Measurements from ENCODE around the gene ZNRF2.

ZNRF2 gene

DNA sequence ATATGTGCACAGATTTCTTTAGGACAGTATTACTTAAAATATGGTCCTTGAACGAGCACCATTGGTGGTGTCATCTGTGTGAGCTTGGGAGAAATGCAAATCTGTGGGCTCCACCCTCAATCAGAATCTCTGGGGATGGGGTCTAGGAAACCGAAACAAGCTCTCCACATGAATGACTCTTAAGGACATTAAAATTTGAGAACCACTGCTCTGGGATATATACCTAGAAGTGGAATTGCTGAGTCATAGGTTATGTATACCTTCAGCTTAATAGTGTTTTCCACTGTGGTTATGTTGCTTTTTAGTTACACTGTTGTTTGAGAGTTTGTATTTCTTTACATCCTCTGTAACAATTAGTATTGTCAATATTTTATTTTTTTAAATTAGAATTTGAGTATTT is 24.0 kb downstream of the ZNRF2 start:
- TF ChIP-seq, protein P1, sequence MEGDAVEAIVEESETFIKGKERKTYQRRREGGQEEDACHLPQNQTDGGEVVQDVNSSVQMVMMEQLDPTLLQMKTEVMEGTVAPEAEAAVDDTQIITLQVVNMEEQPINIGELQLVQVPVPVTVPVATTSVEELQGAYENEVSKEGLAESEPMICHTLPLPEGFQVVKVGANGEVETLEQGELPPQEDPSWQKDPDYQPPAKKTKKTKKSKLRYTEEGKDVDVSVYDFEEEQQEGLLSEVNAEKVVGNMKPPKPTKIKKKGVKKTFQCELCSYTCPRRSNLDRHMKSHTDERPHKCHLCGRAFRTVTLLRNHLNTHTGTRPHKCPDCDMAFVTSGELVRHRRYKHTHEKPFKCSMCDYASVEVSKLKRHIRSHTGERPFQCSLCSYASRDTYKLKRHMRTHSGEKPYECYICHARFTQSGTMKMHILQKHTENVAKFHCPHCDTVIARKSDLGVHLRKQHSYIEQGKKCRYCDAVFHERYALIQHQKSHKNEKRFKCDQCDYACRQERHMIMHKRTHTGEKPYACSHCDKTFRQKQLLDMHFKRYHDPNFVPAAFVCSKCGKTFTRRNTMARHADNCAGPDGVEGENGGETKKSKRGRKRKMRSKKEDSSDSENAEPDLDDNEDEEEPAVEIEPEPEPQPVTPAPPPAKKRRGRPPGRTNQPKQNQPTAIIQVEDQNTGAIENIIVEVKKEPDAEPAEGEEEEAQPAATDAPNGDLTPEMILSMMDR (IDR thresholded peaks at IDR 0.05; ENCODE audit: low read depth, low read length): no peak
- Histone ChIP-seq H3K9me3 (ENCODE audit: severe bottlenecking) (no peaks in the 10 kb centered on the region), H3K36me3 (no peaks in the 10 kb centered on the region), H3K27me3 (ENCODE audit: insufficient read depth, low read depth, severe bottlenecking) (no peaks in the 10 kb centered on the region), H3K4me3 (ENCODE audit: low read depth, low read length) (no peak overlapping the region), H3K27ac (no peak overlapping the region)
- no peak for DNase-seq

DNA sequence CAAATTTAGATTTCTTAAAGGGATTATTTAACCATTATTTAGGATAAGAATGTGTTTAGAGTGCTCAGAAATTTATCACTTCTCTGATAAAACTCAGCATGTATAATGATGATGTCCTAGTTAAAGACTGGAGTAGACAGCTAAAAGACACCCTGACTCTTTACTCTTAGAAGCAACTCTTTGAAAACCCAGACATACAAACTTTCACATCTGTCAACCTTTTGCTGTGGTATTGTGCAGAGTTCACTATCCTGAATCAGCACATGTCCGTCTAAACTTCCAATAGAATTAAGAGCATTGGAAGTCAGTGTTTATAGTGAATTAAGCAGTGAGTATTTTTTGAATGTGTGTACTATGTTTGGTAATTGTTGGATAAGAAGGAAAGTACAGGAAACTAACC is 24.9 kb downstream of the ZNRF2 start:
- no peaks in the 10 kb centered on the region for H3K27me3 ChIP-seq (ENCODE audit: insufficient read depth, low read depth, severe bottlenecking)
- no peak overlapping the region for H3K4me3 ChIP-seq (ENCODE audit: low read depth, low read length)
- no peak overlapping the region for H3K27ac ChIP-seq
- H3K9me3 ChIP-seq (ENCODE audit: severe bottlenecking): no peaks in the 10 kb centered on the region
- no peak for DNase-seq
- TF ChIP-seq, protein P1 (IDR thresholded peaks at IDR 0.05; ENCODE audit: low read depth, low read length): no peak
- no peaks in the 10 kb centered on the region for H3K36me3 ChIP-seq

DNA sequence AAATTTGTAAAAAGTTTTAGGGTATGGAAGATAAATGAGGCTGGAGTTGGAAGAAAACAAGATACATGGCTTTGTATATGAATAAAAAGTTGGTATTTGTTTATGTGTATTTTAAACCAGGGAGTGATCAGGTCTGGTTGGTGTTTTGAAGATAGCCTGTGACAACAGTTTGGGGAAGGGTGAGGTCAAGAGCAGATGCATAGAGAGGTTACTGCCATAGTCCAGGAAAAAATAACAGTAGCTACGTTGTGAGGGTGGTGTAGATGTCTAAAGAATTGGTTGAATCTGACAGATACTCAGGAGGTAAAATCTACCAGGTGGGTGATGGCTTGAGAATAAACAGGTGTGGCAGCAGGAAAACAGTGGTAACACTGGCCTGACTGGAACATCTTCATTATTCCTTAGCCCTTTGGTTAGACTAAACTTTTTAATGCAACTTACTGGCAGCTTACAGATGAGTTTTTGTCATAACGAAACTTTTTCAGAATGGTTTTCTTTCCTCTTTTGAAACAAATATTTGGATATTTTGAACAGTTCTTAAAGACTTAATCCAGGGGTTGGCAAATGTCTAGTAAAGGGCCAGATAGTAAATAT is 25.5 kb downstream of the ZNRF2 start:
- Histone ChIP-seq H3K4me3 (ENCODE audit: low read depth, low read length) (no peak overlapping the region), H3K9me3 (ENCODE audit: severe bottlenecking) (no peaks in the 10 kb centered on the region), H3K36me3 (no peaks in the 10 kb centered on the region), H3K27me3 (ENCODE audit: insufficient read depth, low read depth, severe bottlenecking) (no peaks in the 10 kb centered on the region), H3K27ac (no peak overlapping the region)
- TF ChIP-seq, protein P1 (IDR thresholded peaks at IDR 0.05; ENCODE audit: low read depth, low read length): no peak
- no peak for DNase-seq

DNA sequence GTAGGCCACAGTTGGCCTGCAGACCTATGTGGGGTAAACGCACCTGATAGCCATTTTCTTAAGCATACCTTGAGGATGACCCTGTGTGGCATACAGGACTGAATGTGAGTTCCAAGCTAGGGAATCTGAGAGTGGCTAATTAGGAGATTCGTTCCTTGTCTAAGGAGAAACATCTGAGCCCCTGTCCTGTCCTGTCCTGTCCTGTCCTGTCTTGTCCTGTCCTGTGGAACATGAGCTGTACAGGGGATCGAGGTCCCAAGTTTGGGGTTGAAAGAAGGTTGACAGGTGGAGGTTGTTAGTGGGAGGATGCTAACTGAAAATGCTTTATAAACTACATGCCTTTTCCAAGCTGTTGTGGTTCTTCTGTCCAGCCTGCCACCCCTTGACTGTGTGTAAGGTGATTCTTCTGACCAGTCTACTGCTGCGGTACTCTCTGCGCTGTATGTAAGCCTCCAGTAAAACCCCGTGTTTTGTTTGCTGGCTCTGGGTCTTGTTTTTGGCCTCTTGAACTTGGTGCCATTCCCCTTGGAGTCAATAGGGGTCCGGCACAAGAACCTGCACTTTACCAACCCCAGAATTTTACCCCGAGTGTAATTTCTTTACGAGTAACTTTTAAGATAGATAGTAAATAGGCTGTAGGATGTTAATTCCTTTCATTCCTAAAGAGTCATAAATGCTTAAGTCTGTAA is 26.4 kb downstream of the ZNRF2 start:
- H3K4me3 ChIP-seq (ENCODE audit: low read depth, low read length): no peak overlapping the region
- H3K36me3 ChIP-seq: no peaks in the 10 kb centered on the region
- TF ChIP-seq, protein P1 (IDR thresholded peaks at IDR 0.05; ENCODE audit: low read depth, low read length): no peak
- no peak for DNase-seq
- H3K27ac ChIP-seq: no peak overlapping the region
- no peaks in the 10 kb centered on the region for H3K9me3 ChIP-seq (ENCODE audit: severe bottlenecking)
- no peaks in the 10 kb centered on the region for H3K27me3 ChIP-seq (ENCODE audit: insufficient read depth, low read depth, severe bottlenecking)

DNA sequence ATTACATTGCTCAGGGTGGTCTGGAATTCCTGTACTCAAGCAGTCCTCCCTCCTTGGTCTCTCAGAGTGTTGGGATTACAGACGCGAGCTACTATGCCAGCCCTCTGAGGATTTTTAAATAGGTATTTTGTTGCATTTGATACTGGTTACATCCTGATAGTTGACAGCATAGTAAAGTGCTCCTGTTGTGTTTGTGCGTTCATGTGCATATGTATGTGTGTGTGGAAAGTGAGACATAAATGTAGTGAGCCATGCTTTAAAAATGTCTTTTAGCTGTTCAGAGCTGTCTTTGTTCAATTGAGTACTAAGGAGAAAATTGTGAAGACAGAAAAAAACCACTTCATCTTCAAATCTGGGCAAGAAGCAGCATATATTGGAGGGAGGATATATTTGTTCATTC is 27.8 kb downstream of the ZNRF2 start:
- DNase-seq: no peak
- H3K27me3 ChIP-seq (ENCODE audit: insufficient read depth, low read depth, severe bottlenecking): no peaks in the 10 kb centered on the region
- H3K9me3 ChIP-seq (ENCODE audit: severe bottlenecking): no peaks in the 10 kb centered on the region
- H3K27ac ChIP-seq: no peak overlapping the region
- no peak overlapping the region for H3K4me3 ChIP-seq (ENCODE audit: low read depth, low read length)
- TF ChIP-seq, protein P1 (IDR thresholded peaks at IDR 0.05; ENCODE audit: low read depth, low read length): no peak
- H3K36me3 ChIP-seq: no peaks in the 10 kb centered on the region

DNA sequence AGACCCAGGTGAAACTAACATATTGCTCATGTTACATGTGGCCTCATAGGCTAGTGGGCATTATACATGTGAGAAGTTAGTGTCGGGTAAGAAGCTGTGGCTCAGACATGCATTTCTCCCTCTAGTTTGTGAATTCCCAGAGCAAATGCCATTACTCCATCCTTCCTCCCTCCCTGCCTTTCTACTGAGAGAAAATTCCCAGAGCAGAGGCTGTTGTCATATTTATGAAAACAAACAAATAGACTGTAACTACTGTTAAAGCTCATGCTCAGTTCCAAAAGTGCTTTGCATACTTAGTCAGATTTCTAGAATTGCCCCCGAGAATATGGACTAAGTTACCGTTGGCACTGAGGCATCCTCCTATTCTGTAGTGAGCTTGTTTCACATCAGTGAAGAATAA is 29.0 kb downstream of the ZNRF2 start:
- no peaks in the 10 kb centered on the region for H3K36me3 ChIP-seq
- DNase-seq: no peak
- H3K27ac ChIP-seq: no peak overlapping the region
- H3K9me3 ChIP-seq (ENCODE audit: severe bottlenecking): no peaks in the 10 kb centered on the region
- H3K27me3 ChIP-seq (ENCODE audit: insufficient read depth, low read depth, severe bottlenecking): no peaks in the 10 kb centered on the region
- no peak overlapping the region for H3K4me3 ChIP-seq (ENCODE audit: low read depth, low read length)
- TF ChIP-seq, protein P1 (IDR thresholded peaks at IDR 0.05; ENCODE audit: low read depth, low read length): no peak

All from WERI-Rb-1 (cell line).